Measurements from ENCODE around the gene UAP1L1.
"Not testable (repeated sequence)": the region's sequence is repeated elsewhere in the genome, so short reads cannot be mapped to it uniquely, and the experiment has no call there.

The UAP1L1 gene

DNA sequence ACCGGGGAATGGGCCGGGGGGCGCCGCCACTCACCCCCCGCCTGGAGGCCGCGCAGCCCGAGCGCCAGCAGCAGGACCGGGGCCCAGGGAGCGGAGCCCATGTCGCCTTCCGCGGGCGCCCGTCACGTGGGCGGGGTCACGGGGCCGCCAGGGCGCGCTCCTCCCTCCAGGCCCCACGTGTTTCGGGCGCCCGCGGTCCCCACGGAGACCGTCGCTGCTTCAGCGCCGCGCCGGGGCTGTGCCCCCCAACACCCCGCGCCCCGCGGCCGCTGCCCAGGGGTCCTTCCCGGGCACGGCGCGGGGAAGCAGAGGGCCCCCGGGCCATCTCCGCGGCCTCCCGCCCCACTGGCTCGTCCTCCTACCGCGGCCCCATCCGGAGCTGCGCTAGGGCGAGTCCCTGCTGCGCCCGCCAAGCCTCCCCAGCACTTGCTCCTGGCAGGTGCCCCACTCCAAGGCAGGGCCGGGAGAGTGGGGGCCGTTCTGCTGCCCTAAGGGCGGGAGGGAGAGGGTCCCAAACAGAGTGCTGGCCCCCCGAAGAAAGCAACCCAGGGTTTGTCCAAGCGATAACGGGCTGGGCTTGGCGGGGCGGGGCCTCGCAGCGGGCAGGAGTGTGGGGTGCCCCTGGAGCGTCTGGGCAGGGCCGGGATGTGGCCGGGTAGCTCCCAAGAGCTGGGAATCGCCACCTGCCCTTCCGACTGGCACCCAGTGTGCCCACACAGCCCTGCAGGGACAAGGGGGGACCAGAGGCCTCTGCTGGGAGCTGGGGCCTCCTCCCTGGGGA is 37.5 kb downstream of the UAP1L1 start, which contains the start of gene DPP7:
DPP7 (minus strand) TSS at position 121 of the 781 bp plus-strand sequence; CDS start at position 101, 20 bp downstream.
- DNase-seq (ENCODE audit: low spot score): peak; percentile 40

DNA sequence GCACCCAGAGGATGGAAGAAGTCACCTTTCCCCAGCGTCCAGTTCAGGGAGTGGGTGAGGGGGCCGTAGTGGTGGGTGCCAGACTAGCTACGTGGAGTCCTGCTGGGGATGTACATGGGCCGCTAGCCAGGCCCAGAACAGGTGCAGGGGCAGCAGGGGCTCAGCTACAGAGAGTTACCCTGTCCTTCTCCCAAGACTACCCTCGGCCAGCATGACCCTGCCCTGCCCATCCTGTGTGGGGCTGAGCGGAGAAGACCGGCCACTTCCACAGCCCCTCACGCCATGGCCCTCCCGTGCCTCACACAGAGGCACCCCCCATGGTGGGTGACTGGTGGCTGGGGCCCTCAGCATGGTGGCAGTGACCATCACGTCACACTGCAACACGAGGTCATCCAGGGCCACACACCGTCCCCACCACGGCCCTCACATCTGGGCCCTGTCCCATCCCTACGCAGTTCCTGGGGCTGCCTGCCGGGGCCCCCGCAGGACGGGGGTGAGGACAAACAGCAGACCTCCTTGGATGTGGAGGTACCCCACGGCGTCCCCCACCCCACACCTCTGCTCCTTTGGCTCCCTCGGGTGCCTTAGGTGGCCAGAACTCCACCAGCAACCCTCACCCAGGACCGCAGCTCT is 38.2 kb downstream of the UAP1L1 start:
- no peak for DNase-seq (ENCODE audit: low spot score)

DNA sequence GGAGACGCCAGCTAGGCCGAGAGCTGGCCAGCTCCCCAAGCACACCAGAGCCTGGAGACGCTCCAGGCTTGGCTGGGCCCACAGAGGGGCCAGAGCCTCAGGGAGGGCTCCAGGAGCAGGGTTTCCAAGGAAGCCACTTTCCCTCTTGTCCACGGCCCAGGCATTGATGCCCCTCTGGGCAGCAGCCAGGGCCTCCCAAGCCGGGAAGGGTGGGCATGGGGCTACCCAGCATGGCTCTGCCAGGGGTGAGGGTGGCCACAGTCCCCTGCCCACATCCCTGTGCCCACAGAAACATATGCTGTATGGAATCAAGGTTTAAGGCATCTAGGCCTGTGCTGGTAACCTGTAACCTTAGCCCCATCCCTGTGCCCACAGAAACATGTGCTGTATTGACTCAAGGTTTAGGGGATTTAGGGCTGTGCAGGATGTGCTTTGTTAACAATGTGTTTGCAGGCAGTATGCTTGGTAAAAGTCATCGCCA is 38.8 kb downstream of the UAP1L1 start:
- DNase-seq (ENCODE audit: low spot score): no peak

DNA sequence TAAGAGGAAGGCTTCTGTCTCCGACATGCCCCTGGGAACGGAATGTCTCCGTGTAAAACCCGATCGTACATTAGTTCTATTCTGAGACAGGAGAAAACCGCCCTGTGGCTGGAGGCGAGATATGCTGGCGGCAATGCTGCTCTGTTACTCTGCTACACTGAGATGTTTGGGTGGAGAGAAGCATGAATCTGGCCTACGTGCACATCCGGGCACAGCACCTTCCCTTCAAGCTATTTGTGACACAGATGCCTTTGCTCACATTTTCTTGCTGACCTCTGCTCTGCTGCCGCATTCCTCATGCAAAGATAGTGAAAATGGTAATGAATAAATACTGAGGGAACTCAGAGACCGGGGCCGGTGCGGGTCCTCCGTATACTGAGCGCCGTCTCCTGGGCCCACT is 39.4 kb downstream of the UAP1L1 start:
- no peak for DNase-seq (ENCODE audit: low spot score)

DNA sequence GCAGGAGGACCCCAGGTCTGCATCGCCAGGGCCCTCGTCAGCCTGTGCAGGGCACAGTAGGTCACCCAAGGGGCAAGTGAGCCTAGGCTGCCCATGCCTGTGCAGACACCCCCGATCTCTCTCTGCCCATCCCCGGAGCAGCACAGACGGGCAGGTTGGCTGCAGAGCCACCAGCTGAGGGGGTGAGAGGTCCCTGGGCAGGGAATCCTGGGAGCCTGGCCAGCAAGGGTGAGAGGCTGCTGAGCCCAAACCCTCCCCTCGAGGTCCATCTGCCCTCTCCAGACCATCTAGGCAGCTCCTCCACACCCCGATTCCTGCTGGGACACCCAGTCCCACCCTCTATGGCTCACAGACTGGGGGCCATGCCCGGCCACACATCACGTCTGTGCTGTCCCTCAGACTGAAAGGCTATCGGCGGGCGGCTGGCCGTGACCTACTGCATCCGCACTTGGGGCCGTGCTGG is 40.0 kb downstream of the UAP1L1 start:
- no peak for DNase-seq (ENCODE audit: low spot score)

DNA sequence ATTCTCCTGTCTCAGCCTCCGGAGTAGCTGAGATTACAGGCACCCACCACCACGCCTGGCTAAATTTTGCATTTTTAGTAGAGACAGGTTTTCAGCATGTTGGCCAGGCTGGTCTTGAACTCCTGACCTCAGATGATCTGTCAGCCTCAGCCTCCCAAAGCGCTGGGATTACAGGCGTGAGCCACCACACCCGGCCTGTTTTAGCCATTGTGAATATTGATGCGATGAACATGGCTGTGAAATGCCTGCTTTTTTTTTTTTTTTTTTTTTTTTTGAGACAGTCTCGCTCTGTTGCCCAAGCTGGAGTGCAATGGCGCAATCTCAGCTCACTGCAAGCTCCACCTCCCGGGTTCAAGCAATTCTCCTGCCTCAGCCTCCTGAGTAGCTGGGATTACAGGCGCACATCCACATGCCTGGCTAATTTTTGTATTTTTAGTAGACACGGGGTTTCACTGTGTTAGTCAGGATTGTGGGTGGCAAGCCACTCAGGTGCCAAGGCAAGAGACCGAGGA is 40.8 kb downstream of the UAP1L1 start:
- not testable (repeated sequence) for DNase-seq (ENCODE audit: low spot score)

DNA sequence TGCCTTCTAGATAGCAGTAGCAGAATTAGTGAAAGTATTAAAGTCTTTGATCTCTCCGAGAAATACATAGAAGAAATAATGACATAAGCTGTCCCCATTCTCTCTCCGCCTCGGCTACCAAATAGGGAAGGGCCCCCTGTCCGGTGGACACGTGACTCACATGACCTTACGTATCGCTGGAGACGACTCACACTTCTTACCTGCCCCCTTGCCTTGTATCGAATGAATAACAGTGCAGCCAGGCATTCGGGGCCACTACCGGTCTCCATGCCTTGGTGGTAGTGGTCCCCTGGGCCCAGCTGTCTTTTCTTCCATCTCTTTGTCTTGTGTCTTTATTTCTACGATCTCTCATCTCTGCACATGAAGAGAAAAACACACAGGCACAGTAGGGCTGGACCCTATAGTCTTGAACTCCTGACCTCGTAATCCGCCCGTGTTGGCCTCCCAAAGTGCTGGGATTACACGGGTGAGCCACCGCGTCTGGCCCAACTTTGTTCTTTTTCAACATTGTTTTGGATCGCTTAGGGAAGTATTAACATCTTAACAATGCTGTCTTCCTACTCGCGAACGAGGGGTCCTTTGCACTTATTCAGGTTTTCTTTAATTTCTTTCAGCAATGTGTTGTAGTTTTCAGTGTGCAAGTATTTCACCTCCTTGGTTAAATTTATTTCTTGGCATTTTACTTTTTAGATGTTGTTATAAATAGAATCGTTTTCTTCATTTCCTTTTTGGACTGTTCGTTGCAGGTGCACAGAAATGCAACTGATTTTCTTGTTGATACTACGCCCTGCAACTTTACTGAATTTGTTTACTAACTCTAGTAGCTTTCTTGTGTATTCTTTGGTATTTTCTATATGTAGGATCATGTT is 44.8 kb downstream of the UAP1L1 start:
- DNase-seq (ENCODE audit: low spot score): not testable (repeated sequence)

DNA sequence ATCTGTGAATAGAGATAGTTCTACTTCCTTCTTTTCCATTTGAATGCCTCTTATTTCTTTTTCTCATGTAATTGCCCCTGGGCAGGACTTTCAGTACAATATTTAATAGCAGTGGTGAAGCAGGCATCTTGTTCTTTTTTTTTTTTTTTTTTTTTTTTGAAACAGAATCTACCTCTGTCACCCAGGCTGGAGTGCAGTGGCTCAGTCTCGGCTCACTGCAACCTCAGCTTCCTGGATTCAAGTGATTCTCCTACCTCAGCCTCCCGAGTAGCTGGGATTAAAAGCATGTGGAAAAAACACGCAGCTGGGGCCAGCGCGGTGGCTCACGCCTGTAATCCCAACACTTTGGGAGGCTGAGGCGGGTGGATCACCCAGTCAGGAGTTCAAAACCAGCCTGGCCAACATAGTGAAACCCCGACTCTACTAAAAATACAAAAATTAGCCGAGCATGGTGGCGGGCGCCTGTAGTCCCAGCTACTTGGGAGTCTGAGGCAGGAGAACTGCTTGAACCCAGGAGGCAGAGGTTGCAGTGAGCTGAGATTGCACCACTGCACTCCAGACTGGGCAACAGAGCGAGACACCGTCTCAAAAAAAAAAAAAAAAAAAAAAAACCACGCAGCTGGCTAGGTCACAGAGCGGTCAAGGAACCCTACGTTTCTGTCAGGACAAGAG is 45.6 kb downstream of the UAP1L1 start:
- not testable (repeated sequence) for DNase-seq (ENCODE audit: low spot score)

DNA sequence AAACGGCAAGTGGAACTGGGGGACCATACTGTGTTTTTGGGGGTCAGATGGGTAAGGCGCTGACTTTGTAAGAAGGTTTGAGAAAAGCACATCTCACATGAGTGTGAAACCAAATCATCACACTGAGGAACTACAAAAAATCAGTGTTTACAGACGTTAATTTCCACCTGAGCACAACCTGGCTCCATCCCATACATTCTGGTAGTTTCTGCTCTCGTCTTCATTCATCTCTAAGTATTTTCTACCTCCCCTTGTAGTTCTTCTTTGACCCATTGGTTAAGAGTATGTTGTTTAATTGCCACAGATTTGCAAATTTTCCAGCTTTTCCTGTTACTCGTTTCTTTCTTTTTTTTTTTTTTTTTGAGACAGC is 46.1 kb downstream of the UAP1L1 start:
- no peak for DNase-seq (ENCODE audit: low spot score)

DNA sequence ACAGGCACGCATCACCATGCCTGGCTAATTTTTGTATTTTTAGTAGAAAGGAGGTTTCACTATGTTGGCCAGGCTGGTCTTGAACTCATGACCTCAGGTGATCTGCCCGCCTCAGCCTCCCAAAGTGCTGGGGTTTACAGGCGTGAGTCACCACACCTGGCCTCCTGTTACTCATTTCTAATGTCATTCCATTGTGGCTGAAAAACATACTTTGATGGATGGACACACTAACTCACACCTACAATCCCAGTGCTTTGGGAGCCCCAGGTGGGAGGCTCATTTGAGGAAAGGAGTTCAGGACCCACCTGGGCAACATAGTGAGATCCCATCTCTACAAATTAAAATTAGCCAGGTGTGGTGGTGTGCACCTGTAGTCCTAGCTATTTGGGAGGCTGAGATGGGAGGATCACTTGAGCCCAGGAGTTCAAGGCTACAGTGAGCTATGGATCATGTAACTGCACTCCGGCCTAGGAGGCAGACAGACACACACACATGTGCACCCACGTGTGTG is 46.7 kb downstream of the UAP1L1 start:
- not testable (repeated sequence) for DNase-seq (ENCODE audit: low spot score)

DNA sequence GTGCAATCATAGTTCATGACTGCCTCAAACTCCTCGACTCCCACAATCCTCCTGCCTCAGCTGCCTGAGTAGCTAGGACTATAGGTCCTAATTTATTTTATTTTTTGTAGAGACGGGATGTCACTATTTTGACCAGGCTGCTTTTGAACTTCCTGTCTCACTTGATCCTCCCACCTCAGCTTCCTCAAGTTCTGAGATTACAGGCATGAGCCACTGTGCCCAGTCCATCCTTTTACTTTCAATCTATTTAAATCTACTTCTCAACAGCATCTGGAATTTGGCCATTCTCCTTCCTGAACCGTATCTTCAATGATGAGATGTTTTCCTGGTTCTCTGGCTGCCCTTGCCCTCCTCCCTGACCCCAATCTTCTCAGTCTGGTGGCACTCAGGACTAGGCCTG is 49.5 kb downstream of the UAP1L1 start:
- no peak for DNase-seq (ENCODE audit: low spot score)

DNA sequence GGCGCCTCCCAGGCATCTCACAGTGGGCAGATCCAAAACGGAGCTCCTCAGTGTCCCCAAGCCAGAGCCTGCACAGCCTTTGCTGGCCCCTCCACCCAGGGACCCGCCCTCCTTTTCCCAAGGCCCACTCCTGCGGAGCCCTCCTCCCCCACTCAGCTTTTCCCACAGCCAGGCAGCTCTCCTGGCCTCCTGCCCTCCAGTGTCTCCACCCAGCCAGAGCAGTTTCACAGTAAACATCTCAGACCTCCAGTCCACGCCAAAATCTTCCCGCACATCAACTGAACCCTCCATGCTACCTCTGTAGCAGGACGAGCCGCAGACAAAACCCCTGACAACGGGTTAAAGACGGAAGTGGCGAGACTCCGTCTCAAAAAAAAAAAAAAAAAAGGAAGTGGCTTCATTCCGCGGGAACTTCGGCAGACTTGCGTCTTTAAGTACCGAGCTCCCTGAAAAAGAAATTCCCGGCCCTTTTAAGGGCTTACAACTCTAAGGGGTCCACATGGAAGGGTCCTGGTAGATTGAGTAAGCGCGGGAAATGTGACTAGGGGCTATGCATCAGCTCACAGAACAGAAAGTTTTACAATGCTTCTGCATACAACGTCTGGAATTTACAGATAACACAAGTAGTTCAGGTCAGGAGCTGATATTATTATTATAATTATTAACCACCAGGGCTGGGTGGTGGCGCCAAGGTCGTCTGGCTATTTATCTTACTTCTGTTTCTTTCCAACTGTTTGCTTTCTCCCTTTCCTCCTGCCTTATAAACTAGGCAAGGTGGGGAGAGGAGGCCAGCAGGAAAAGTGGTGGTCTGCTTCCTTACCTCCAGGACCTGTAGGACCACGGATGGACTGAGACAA is 50.2 kb downstream of the UAP1L1 start:
- DNase-seq (ENCODE audit: low spot score): no peak

DNA sequence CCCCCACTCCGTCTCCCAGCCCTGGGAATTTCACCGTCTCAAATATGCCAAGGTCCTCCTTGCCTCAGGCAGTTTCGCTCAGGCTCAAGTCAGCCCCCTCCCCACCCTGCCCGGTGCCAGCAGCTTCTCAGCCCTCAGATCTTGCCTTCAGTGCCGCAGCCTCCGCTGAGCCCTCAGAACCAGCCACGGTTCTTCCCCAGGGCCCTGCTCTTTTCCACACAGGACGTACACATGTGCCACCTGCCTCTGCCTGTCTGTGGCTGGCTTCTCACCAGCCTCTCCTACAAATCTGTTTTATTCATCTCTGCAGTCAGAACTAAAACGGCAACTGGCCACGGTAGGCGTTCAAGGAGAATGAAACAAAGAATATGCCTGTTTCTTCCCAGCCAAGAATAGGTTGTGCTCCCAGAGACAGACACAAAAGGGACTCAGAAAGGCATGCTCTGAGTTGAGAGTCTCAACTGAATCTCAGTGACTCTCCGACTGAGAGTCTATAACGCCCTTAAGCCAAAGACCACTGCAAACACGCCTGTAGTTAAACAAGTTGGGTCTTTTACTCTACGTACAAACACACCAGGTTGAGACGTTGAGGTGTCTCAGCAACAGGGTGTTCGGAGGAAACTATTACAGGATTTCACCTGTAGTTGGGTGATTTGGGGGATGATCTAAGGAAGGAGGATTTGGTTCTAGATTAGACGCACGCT is 51.0 kb downstream of the UAP1L1 start:
- DNase-seq (ENCODE audit: low spot score): no peak

DNA sequence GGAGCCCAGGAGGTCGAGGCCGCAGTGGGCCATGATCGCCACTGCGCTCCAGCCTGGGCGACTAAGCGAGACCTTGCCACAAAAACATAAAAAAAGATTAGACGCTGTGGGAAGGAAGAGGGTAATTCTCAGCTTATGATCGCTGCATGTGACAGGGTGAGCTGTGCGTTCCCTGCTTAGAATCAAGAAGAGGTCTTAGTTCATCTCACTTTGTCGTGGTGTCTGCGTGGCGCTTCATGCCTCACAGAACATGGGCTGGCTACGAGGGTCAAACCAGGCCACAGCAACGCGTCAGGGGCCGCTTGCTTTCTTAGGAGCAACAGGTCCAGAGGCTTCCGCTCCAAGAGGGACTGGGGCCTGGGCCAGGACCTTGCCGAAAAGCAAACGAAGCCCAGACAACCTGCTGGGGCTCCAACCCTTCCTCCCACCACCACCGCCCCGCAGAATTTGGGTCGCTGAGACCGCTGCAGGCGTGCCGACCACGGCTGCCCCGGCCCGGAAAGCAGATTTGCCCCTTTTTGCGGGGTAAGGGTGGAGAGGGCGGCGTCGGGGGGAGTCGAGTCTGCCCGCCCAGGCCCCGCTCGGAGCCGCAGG is 51.6 kb downstream of the UAP1L1 start:
- no peak for DNase-seq (ENCODE audit: low spot score)

DNA sequence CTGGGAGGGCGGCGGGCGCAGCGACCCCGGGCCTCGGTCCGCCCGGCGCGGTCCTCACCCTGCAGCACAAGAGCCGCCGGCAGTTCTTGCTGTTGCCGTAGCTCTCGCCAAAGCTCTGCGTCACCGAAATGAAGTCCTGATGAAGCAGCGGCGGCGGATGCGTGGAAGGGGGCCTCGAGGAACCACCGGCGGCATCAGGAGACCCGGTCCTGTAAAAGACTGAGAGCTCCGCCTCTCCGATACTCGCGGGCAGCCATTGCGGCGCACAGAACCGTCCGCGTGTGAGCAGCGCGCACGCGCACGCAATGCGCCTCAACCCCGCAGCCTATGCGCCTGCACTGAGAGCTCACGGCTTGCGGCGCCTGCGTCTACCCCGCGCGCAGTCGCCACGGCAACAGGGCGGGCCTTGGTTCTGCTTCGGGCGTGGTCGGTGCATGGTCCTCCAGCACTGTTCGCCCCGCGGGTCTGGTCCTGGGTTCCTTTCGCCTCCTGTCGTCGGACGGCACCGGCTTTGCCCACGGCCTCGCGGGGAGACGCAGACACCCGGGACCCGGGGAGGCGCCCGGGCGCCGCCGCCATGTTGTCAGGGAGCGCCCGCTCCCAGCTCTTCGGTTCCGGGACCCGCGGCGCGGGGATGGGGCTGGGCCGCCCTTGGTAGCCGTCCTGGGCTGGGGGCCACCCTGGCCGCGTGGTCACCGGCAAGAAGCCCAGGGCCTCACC is 52.3 kb downstream of the UAP1L1 start:
- peak; percentile 93 for DNase-seq (ENCODE audit: low spot score)

DNA sequence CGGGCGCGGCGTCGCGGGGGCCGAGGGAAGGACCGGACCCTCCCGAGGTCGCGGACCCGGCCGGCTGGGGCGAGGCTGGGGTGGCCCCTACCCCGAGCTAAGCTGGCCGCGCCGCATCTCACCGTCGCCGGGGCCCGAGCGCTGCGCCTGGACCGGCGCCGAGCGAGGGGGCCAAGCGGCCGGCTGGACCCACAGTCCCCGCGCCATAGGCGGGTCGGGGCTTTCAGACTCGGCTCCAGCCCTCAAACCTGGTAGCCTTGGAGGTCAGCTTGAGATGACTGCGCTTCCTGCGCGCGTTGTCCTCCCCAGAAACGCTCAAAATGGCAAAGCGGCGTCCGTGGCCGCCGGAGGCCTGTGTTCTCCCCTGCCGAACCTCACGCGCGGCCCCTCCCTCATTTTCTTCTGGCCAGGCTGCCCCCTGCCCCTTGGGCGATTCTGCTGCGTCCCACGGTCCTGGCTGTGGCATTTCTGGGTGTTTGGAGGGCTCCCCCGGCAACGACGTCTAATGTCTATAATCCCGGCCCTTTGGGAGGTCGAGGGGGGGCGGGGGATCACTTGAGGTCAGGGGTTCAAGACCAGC is 52.9 kb downstream of the UAP1L1 start:
- no peak for DNase-seq (ENCODE audit: low spot score)
